Heart right ventricle (tissue), 16 donors: Measurements from ENCODE around the gene FOSL1. TPM values are rescaled to one million over a fixed set of nuclear protein-coding genes. Genes with fewer than 3 reads are reported as not detected.
A peak's percentile ranks its signal among the peaks of the same experiment; 100 is the strongest.
"Not testable (repeated sequence)": the region's sequence is repeated elsewhere in the genome, so short reads cannot be mapped to it uniquely, and the experiment has no call there.

Experiments used
- ATAC-seq, 8 donors: fragments of 200-7000 bp; cut with Tn5 transposase; one replicate each; pipeline ENCODE4 v1.9.1; 2020; ENCODE audit warnings: mild to moderate bottlenecking in 8 of 8, moderate library complexity in 8 of 8, moderate number of reproducible peaks in 1 of 8
- DNase-seq, 2 donors: peaks; one replicate each; pipeline ENCODE4 v3.0.0-alpha.2; 2020
- H3K27ac ChIP-seq, 10 donors: fragments of 200-600 bp; sonication (generic) in 2 of 10; one replicate each; pipeline versions ENCODE4 v1.5.0 to v1.8.0; 2020 to 2022; ENCODE audit warnings: mild to moderate bottlenecking in 3 of 10
- H3K27me3 ChIP-seq, 7 donors: fragments of 200-600 bp; one replicate each; pipeline ENCODE4 v1.8.0; 2021 to 2022; ENCODE audit warnings: mild to moderate bottlenecking in 2 of 7
- H3K36me3 ChIP-seq, 9 donors: fragments of 200-600 bp; sonication (generic) in 1 of 9; one replicate each; pipeline versions ENCODE4 v1.5.0 to v1.8.0; 2020 to 2022; ENCODE audit warnings: mild to moderate bottlenecking in 2 of 9
- H3K4me1 ChIP-seq, 9 donors: fragments of 200-600 bp; sonication (generic) in 1 of 9; one replicate each; pipeline versions ENCODE4 v1.5.0 to v1.8.0; 2020 to 2022; ENCODE audit warnings: mild to moderate bottlenecking in 4 of 9
- H3K4me3 ChIP-seq, 10 donors: fragments of 200-600 bp; sonication (generic) in 2 of 10; one replicate each; pipeline versions ENCODE4 v1.5.0 to v1.8.0; 2020 to 2022; ENCODE audit warnings: mild to moderate bottlenecking in 7 of 10, moderate library complexity in 2 of 10
- H3K9me3 ChIP-seq, 11 donors: fragments of 200-600 bp in 10 of 11; sonication (generic) in 2 of 11; one replicate each; pipeline versions ENCODE4 v1.5.0 to v1.8.0; 2013 to 2022; ENCODE audit warnings: mild to moderate bottlenecking in 2 of 11, control low read depth in 1 of 11, moderate library complexity in 1 of 11
- WGBS, 2 donors: extraction: QIAGEN DNeasy Blood & Tissue Kit; methylation state at CpG; one replicate each; pipeline ENCODE4 v1.1.7; 2013; ENCODE audit warnings: inconsistent platforms in 1 of 2; 5-methylcytosine and 5-hydroxymethylcytosine counted together
- intact Hi-C, 10 donors: fragments of 100-400 bp; cut with DNase I; formaldehyde crosslinking; loops; one replicate each; pipeline versions ENCODE4 v1.11.1 to v1.14.2; 2022
- polyA plus RNA-seq, 2 donors: library from polyadenylated mRNA; stranded (reverse); fragments of 200-250 nt; gene quantifications; one replicate each; pipeline ENCODE4 v1.2.3, GENCODE V29; 2013
- total RNA-seq, 10 donors: library from RNA; stranded (reverse); fragmentation: NEBNext Ultra II Directional in 3 of 10; extraction: Animal tissue kit (Norgen Biotek cat#: 25700) in 3 of 10; gene quantifications; one replicate each; pipeline versions ENCODE4 v1.2.1 to v1.2.4, GENCODE V29; 2021 to 2023
- TF ChIP-seq, protein P1 (sequence below), 9 donors: fragments of 200-600 bp; sonication (generic) in 2 of 9; IDR thresholded peaks; one replicate each; pipeline versions ENCODE4 v1.5.0 to v1.8.0; 2021 to 2022; ENCODE audit warnings: antibody characterized with exemption in 9 of 9, mild to moderate bottlenecking in 5 of 9, moderate library complexity in 1 of 9
- donor health status: Arrhythmogenic right ventricular cardiomyopathy.
- donor health status: ischemic (EF 13 %, LVEDD 7.1; RV severe dilation, severe dysfunction).
- donor health status: healthy with polysubstance abuse.
- donor health status: DM: no; HTN: yes; CAD: no.
- donor health status: DM: no; HTN: no; CAD: no.
- donor health status: ischemic (EF 25% LVEDD 6.9; RV normal size, moderate dysfunction).
- donor health status: ischemic (EF 25% LVEDD 5.7; RV mildly dilated, moderate dysfunction).
- donor health status: healthy.
- donor health status: DM: yes; HTN: yes; CAD: no.
- donor health status: Ischemic cardiomyopathy.
- donor health status: ischemic (EF 35%, LVEDD 5.7; RV mildly dilated, moderate dysfunction).
- donor health status: nonischemic (EF 11% LVEDD 7.7; RV severe dilation, severe dysfunction).
- donor health status: DM: yes; HTN: yes; CAD: no.
- donor health status: PGD.
- donor health status: ischemic (EF 29% LVEDD 5.4; RV normal size, mild dysfunction).
- donor health status: nonischemic (EF 23%, LVEDD 6.1; RV moderate dilation, normal function).

Gene FOSL1
- total and polyA plus RNA-seq, 12 donors = 0.31 to 32.8 (median 2.8) TPM; not detected in 2

DNA sequence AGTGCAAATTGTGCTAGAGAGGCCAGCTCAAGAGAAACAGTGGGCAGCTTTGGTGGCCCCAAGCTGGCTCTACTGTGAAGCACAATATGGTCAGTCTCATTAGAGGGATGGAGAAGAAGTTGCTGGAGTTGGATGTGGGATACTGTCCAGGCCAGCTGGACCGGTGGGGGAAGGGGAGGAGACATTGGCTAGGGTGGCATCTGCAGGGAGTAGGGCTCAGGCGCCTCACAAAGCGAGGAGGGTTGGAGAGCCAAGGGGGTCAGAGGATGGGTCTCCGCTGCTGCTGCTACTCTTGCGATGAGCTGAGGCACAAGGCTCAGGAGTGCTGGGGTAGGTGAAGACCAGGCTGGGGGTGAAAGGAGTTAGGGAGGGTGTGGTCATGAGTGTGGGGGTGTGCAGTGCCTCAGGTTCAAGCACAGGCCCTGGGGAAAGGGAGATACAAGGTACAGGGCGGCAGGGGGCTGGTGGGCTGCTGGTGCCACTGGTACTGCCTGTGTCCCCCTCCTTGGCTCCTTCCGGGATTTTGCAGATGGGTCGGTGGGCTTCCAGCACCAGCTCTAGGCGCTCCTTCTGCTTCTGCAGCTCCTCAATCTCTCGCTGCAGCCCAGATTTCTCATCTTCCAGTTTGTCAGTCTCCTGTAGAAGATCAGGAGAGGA is 7.4 kb downstream of the FOSL1 start:
- TF ChIP-seq, protein P1, sequence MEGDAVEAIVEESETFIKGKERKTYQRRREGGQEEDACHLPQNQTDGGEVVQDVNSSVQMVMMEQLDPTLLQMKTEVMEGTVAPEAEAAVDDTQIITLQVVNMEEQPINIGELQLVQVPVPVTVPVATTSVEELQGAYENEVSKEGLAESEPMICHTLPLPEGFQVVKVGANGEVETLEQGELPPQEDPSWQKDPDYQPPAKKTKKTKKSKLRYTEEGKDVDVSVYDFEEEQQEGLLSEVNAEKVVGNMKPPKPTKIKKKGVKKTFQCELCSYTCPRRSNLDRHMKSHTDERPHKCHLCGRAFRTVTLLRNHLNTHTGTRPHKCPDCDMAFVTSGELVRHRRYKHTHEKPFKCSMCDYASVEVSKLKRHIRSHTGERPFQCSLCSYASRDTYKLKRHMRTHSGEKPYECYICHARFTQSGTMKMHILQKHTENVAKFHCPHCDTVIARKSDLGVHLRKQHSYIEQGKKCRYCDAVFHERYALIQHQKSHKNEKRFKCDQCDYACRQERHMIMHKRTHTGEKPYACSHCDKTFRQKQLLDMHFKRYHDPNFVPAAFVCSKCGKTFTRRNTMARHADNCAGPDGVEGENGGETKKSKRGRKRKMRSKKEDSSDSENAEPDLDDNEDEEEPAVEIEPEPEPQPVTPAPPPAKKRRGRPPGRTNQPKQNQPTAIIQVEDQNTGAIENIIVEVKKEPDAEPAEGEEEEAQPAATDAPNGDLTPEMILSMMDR (IDR thresholded peaks at IDR 0.05) = no peak
- intact Hi-C loops = no loop called here
- Histone ChIP-seq H3K9me3 (no peaks in the 10 kb centered on the region), H3K4me3 (peak overlapping the region in 9 of 10 donors; percentile 66 to 98 (median 89)), H3K27ac (peak overlapping the region; percentile 91 to 100 (median 98)), H3K4me1 (peaks cover 17 to 61% (median 55%) of the 10 kb centered on the region in 9 donors), H3K27me3 (no peaks in the 10 kb centered on the region), H3K36me3 (peaks cover 0 to 6% (median 0%) of the 10 kb centered on the region in 9 donors)
- peak in 1 of 2 donors; percentile 18 for DNase-seq
- 66 to 69% methylated on average over 10 of the region's 10 CpGs for WGBS, 2 donors
- no peak for ATAC-seq

GRCh38 chr11:65892137-65892540 is 8.0 kb downstream of the FOSL1 start:
- H3K36me3 ChIP-seq, H3K9me3 ChIP-seq, DNase-seq, H3K27me3 ChIP-seq, intact Hi-C loops: not testable (repeated sequence)
- TF ChIP-seq, protein P1 (IDR thresholded peaks at IDR 0.05) = peak in 2 of 9 donors; percentile 3 to 8
- H3K4me1 ChIP-seq = peaks cover 22 to 67% (median 61%) of the 10 kb centered on the region in 9 donors
- H3K27ac ChIP-seq = peak overlapping the region; percentile 91 to 100 (median 98)
- WGBS, 2 donors = 48 to 57% methylated on average over 5 of the region's 5 CpGs
- peak overlapping the region; percentile 66 to 98 (median 86) for H3K4me3 ChIP-seq
- peak in 2 of 8 donors; percentile 0 to 1 for ATAC-seq

DNA sequence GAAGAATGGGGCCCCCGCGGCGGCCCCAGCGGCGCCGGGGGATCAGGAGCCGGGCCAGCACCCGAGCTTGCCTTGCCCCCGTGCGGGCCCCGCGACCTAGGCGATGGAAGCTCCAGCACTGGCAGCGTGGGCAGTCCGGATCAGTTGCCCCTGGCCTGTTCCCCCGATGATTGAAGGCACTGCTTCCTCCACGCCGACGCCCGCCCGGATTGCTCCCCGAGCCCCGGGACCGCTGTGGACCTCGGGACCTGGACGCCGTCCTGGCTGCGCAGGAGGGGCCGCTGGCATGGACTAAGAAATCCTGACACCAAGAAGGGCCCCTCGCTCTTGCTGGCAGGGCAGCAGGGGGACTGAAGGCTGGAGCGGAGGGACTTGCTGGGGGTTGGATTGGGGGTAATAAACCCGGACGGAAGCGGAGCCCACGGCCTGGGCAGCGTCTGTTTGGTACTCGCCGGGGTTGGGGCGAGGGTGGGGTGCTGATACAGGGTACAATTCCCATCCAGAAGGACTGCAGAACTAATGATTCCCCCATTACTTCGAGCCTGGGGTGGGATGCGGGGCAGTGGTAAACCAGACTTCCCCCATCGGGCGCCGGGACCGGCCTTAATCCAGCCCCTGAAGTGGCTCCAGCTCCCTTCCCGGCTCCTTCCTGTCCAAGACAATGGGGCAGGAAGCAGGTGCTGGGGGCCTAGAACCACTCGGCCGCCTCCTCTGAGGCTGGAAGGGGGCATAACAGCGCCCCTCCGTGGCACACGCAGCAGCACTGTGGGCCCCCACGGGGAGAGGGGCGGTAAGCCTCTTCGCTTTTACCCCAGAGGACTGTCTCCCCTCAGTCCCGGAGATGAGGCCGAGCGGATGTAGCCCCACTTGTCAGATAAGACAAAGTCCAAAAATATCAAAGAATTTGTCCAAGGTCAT is 8.7 kb downstream of the FOSL1 start:
- Histone ChIP-seq H3K9me3 (no peaks in the 10 kb centered on the region), H3K36me3 (peaks cover 0 to 13% (median 0%) of the 10 kb centered on the region in 9 donors), H3K4me3 (peak overlapping the region; percentile 66 to 98 (median 86)), H3K4me1 (peaks cover 22 to 74% (median 65%) of the 10 kb centered on the region in 9 donors), H3K27ac (peak overlapping the region; percentile 91 to 100 (median 98)), H3K27me3 (no peaks in the 10 kb centered on the region)
- peak; percentile 70 to 85 for DNase-seq
- 2 to 4% methylated on average over 50 to 57 of the region's 57 CpGs for WGBS, 2 donors
- ATAC-seq = peak; percentile 0 to 46 (median 19)
- TF ChIP-seq, protein P1 (IDR thresholded peaks at IDR 0.05) = peak in 8 of 9 donors; percentile 22 to 71 (median 50)
- intact Hi-C loops = loop anchor here in 1 of 10 donors (2.0 kb wide), 1 partner anchor 27 kb away; the partner anchor contains the start of genes C11orf68 and DRAP1
